NCI-H2196 treated with DMSO at 0.1 percent for 48 hours (cell line): Measurements from ENCODE around the gene HDC.
A peak's percentile ranks its signal among the peaks of the same experiment; 100 is the strongest.

ENCODE experiments used
- DNase-seq: peaks from one replicate; lab custom pipeline; 2025; ENCODE audit not compliant: unreplicated experiment; lab: John Stamatoyannopoulos, UW

The HDC gene

DNA sequence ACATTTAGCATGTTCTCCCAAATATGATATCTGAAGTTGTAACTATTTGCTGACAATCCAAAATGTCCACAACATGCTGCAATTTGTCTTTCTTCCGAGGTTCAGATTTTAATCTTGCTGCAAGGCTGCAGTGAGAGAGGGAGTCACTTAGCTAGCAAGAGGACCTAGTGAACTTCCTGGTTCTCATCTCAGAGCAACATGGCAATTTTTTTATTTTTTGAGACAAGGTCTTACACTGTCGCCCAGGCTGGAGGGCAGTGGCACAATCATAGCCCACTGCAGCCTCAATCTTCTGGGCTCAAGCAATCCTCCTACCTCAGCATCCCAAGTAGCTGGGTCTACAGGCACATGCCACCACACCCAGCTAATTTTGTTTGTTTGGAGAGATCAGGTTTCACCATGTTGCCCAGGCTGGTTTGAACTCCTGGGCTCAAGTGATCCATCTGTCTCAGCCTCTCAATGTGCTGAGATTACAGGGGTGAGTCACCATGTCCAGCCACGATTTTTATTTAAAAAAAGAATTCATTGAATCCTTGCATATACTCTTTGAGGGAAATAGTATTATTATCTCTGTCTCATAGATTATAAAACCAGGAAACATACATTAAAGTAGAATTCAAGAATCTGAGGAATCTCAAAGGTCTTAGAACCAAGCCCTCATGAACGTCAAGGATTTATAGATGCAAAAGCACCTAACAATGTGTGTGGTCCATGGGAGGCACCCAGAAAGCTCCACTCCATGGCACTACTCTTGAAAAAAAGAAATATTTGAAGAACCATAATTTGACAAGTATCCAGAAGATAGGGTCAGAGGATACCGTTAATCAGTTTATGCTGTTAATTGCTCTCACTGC, 9.1 kb downstream of the HDC start:
- DNase-seq, result peak; percentile 12

DNA sequence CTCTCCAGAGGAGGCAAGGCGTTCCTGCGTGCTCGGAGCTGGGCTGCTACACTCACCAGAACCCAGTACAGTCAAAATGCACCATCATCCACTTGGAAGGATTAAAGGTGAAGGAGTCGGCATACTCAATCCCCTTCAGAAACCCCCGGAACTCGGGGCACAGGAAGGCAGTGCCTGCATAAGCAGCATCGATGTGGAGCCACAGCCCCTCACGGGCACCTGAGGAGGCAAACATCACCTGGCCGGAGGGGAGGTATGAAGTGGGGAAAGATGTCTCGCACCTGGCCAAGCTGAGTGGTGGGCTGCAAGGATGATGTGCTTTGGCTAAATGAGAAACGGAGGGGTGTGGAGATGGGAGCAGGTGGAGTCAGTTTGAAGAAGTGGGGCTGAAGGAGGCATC, 13.0 kb downstream of the HDC start:
- DNase-seq, result no peak

DNA sequence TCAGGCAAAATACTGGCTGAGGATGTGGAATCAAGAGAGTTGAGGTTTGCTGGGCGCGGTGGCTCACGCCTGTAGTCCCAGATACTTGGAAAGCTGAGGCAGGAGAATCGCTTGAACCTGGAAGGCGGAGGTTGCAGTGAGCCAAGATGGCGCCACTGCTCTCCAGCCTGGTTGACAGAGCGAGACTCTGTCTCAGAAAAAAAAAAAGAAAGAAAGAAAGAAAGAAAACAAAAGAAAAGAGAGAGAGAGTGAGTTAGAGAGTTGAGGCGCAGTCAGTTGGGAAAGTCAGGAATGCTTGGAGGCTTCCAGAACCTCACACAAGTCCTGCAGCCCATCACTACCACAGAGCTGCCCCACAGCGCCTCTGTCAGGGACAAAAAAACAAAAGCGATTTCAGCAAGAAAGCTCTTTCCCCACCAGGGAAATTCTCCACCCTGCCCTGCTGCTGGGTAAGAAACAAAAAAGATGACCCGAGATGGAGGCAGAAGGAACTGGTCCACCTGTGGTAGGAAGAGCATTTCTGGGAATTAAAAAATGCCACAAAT, 13.8 kb downstream of the HDC start:
- no peak for DNase-seq

DNA sequence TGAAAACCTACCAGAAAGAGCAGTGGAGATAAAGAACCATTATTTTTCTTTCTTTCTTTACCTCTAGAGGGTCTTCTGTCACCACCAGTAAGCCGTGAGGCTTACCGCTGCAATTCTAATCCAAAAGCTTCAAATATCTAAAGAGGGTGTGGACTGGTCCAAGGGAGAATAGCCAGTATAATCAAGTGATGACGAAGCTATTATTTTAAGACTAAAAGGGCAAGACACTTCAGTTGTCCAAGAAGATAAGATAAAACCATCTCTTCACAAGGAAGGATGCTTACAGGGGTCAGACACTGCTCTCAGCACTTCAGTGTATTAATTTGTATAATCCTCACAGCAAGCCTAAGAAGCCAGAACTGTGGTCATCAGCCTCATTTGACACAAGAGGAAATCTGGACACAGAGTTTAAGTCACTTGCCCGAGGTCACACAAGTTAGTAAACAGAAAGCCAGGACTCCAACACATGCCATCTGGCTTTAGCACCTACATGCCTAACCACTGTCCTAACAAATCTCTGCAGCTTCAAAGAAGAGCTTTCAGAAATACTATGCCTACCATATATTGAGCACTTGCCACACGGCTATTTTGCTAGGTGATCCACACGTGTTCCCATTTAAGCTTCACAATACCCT, 14.6 kb downstream of the HDC start:
- no peak for DNase-seq

DNA sequence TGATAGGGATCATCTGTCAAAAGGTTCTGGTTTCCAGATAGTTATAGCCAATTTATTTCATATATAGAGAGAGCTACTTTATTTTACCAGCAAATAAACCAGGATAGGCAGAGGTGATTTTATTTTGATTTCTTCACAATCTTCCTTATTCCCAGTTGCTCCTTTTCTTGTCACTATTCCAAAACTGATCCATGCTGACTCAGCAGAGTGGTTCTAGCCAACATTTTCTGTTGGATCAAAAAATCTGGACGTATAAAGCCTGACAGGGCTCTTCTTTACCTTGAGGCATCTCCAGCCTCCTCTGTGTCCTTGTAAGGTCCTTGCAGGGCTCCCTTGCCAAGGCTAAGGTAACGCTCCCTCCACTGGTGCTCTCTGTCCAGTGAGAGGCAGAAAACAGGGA, 15.8 kb downstream of the HDC start:
- DNase-seq, result no peak

DNA sequence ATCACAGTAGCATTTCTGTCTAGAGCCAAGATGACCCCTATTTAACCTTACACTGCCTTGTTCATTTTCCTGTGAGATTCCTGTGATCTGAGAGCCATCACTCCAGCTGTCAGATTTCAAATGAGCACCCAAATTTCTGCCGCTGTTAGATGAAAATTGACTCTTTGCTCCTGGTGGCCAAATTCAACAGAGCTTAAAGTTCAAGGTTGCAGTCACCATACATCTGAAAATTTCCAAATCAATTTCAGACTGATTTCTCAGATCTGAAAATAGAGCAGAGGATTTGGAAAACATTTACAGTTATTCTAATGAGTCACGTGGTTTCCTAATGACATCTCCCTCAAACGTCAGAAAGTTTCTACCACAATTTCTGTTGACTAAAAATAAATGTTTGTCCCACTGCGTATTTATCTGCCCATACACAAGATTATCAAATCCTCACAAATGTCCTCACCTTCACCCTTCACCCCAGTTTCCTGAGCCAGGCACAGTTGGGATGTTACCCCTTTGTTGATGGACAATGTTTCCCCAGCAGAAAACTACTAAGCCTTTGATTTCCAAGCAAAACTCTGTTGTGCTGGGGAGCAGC, 16.4 kb downstream of the HDC start:
- no peak for DNase-seq

DNA sequence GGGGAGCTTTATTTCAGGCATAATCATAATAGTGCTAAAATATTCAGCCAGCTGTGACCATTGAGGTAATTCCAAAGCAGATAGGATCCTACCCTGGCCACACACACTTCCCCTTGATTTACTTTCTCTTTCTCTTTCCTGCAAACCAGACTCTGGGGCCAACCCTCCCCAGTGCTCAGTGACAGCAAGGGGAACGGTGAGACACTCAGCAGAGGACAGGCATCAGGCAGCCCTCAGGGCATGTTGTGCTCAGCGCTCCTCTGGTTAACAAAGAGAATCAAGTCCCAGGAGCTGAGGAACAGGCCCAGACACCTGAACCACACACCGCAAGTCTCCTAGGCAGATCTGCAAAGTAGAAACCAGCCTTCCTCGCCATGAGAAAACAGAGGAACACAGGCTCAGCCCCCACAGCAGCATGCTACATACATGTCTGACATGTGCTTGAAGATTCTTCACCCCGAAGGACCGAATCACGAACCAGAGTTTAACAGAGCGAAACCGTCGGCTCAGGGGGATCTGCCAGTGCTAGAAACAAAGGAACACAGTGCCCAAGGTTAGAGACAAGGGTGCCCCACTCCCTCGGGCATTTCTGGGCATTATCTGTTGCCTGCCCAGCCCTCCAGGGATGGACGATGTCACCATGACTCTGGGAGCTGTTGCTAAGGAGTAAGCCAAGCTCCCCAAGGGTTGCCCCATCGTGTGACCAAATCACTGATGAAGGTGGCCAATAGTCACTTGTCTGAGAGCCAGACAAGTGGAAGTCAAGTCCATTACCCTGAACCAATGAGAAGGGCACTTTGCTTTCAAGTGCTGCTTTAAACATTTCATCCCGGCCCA, 17.5 kb downstream of the HDC start:
- DNase-seq, result no peak

DNA sequence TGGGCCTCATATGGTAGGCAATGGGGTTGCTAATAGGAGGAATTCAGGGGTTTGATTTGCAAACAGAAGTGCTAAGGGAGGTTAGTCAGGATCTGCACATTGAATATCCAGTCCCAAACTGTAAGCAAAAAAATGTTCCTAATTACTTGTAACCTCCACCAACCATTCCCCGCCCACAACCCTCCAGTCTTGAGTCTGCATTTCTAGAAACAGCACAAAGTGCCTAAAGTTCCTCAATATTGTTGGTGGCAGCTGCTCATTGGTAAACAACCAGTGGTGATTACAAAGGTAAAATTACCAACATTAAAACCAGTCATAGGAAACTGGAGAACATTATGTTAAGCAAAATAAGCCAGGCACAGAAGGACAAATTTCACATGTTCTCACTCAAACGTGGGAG, 18.9 kb downstream of the HDC start:
- no peak for DNase-seq

DNA sequence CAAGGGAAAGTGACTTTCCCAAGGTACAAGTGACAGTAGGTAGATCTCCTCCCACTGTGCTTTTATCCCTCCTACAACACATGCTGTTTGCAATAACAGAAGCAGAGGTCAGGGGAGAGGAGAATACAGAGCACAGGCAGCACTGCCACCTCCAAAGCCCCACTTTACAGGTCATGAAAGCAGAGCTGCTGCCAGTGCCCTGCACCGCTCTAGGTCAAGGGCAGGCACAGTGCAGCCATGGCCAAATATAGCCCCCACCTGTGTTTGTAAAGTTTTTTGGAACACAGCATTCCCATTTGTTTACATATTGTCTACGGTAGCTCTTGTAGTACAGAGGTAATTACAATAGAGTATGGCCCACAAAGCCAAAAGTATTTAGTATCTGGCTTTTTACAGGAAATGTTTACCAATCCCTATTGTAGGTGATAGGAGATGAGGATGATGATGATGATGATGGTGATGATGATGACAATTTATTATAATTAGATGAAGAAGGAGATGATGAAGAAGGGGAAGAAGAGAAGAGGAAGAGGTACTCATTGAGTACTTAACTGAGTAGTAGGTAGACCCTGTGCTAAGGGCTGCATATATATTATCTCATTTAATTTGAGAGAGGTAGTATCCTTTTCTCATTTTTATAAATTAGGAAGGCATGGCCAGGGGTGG, 20.4 kb downstream of the HDC start:
- no peak for DNase-seq

DNA sequence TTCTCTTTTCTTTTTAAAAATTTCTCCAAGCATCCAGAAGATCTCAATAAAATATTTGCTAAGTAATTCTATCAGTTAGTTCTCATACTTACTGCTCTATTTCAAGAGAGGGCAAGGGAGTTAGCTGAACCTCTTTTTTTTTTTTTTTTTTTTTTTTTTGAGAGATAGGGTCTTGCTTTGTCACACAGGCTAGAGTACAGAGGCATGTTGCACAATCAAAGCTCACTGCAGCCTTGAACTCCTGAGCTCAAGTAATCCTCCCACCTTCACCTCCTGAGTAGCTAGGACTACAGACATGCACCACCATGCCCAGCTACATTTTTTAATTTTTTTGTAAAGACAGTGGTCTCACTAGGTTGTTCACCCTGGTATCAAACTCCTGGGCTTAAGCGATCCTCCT, 21.4 kb downstream of the HDC start:
- no peak for DNase-seq

DNA sequence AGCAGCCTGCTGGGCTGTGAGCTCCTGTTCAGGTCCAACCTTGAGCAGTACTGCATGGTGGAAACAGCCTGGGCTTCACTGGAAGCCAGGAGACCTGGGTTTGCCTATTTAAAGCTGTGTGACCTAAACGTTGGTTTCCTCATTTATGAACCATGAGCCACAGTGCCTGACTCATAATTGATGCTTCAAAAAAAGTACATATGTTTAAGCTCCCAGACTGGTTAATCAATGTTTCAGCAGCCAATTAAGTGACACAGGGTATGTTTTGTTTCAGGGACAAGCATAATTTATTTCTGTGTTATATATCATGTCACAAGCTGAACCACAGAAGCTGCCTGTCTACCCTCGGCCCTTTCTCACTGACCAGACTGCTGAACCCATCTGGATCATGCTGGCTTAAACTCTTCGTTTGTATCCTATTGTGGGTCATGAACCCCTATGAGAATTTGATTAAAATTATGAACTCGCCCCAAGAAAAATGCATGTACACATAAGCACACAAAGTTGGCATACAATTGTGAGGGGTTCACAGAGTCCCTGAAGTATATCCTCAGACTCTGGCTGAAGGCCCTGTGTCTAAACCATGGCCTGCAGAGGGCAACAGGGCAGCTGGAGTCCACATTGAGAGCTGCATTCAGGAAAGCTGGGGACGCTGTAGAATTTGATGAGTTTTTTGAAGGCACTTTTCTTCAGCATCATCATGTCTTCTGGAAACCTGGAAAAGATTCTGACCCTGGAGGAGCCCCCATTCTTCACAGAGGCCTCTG, 23.7 kb downstream of the HDC start:
- no peak for DNase-seq

DNA sequence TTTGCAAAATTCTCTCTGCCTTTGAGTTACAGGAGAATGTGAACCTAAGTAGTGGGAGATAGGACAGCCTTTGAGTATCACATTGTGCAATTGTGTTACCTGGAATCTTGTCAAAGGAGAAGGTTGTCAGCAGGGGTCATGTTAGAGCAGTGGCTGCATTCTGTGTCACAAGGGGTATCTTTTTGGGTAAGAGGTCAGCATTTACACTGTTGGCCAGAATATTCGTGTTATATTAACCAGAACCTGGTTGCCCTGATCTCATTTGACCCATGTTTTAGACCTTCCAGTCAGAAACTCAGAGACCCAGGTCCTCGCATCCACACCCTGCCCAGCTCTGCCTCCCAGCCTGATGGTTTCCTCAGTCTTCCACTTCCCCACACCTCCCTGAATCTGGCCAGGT, 27.3 kb downstream of the HDC start:
- no peak for DNase-seq

DNA sequence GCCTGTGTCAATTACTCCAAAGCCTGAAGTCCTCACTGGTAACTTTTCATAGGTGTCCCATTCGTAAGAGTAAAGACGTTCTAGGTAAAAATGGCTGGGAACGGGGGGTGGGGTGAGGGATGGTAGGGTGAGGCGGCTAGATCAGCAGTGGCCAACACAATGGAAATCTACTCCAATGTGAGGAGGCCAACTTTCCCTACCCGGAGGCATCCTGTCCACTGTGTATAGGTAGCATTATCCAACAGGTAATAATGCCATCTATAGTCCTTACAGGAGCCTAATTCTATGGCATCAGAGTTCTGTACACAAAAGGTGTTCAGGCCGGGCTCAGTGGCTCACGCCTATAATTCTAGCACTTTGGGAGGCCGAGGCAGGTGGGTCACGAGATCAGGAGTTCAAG, 29.1 kb downstream of the HDC start:
- DNase-seq, result no peak

DNA sequence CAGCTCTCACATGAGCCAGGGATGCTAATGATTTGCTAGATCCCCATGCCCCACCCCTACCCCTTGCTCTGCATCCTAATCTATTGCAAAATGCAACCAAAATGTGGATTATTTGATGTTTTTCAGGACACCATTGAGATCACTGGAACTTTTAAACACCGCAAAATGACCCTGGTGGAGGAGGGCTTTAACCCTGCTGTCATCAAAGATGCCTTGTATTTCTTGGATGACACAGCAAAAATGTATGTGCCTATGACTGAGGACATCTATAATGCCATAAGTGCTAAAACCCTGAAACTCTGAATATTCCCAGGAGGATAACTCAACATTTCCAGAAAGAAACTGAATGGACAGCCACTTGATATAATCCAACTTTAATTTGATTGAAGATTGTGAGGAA, 29.7 kb downstream of the HDC start:
- no peak for DNase-seq

DNA sequence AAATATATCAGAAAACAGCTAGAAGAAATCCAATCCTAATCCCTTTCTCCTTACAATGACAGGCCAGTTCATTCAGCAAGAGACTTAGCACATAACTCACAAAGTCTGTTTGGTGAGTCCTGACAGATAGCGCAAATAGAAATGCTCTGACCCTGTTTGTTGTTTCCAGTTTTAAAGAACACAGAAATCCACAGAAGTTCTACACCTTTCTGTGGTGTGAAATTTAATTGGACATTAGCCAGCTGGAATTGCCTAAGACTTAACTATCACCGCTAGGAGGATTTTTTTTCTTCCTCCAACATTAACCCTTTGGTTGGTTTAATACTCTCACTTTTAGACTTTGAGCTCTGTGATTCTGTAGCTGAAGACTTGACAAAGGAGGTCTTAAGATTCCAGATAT, 30.8 kb downstream of the HDC start:
- no peak for DNase-seq

DNA sequence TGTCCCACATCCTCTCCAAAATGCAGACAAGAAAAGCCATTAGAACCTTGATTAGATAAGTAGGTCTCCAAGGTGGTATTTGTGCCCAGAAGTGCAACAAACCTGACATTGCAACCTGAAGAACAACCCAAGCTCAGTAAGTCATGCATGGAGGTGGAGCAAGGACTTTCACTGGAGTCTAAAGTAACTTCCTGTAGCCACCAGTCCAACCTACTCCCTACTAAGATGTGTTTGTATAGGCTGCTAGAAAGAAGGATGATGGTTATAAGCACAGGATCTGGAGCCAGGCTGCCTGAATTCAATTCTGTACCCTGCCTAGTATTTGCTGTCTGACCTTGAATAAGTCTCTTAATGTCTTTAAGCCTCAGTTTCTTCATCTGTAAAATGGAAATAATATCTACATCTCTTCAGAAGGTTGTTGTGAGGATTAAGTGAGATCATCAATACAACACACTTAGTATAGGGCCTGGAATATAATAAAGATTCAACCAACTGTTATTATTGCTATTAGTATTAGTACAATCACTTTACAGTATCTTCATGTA, 32.3 kb downstream of the HDC start:
- no peak for DNase-seq

DNA sequence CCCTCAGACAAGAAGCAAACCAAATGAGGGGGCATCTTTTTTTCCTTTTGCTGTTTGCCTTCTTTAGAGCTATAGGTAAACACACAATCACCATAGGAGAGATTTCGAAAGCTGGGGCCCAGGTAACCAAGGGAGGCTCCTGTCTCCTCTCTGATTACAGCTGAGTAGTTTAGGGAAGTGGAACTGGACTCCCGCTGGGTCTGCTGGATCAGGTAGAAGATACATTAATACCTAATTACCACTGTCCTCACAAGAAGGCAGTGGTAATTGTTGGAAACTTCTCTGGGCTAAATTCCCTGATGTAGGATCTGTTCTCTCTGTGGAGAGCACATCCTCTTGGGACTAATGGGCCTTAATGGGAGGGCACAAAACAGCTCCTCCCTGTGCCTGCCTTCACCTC, 32.7 kb downstream of the HDC start:
- no peak for DNase-seq

DNA sequence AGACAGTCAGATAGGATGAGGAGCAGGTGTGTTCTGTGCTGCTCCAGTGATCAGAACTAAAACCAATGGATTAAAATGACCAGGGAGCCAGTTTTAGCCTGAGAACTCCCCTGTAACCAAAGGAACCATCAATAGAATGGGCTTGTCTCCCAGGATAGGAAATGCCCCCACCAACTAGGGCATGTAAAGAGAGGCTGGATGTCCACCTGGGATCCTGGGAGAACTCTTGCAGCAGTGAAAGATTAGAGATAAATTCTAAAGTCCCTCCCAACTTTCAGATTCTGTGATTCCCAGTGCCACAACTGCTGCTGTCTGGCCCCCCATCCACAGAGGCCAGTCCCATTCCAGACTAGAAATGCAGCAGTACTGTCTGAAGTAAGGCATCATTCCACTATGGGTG, 33.8 kb downstream of the HDC start:
- DNase-seq, result no peak

DNA sequence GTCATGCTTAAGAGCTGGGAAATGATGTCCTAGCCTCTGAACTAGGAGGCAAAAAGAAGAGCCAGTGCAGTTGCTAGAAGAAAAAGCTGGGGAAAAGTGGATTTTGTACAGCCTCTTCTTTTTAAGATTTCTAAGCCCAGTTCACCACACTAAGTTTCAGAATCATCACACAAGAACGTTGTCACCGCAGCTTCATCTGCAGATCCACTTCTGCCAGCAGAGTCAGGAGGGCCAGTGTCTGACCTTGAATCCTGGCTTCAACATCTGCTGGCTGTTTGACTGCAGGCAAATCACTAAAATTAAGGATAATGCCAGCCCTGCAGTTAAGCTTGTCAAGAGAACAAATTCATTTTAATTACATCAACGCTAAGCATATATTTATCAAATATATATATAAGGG, 36.2 kb downstream of the HDC start:
- DNase-seq, result no peak

DNA sequence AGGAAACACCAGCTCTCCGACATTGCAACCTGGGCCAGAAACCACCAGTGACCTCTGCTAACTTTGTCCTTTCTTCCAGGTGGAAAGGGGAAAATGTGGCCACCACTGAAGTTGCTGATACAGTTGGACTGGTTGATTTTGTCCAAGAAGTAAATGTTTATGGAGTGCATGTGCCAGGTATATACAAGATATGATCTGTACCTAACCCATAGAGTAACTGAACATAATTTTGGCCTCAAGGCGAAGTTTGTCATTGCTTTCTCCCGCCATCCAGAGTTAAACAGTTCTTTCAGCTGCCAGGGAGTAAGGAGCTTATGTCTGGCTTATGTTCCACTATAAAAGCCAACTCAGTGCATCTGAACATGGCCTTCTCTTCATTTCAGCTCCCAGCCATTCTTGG, 36.7 kb downstream of the HDC start:
- DNase-seq, result no peak
